ENCODE data around the gene TBC1D16. TPM values are rescaled to one million over a fixed set of nuclear protein-coding genes. Genes with fewer than 3 reads are reported as not detected.
"Not testable (repeated sequence)": the region's sequence is repeated elsewhere in the genome, so short reads cannot be mapped to it uniquely, and the experiment has no call there.

TBC1D16 gene
- total RNA-seq, 2 donors from 2014 or later, result 45.9 to 52.1 TPM

DNA sequence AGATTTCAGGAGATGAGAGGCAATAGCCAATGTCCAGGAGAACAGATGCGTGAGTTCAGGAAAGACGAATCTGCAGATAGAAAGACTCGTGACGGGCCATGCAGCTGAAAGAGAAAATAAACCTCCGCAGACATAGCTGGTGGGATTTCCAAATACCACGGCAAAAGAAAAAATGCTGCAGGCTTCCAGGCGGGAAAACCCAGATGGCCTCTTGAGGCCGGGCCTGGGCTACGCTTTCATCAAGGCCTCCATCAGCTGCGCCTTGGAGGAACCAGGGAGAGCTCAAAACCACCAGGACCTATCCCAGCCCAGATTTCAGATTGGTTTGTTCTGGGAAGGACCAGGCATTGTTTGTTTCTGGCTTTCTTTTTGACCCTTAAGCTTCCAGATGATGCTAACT, 17.4 kb upstream of the TBC1D16 start:
- ATAC-seq (ENCODE audit: insufficient number of reproducible peaks, low FRiP score, low read depth) (no peak), DNase-seq (ENCODE audit: low spot score) (no peak)
- Histone ChIP-seq H3K4me1 (ENCODE audit: control insufficient read depth in 1 of 2, low read depth in 2 of 2) (no peaks in the 10 kb centered on the region), H3K27ac (no peak overlapping the region), H3K9me3 (no peaks in the 10 kb centered on the region), H3K27me3 (replicated peaks; ENCODE audit: insufficient read depth) (no peaks in the 10 kb centered on the region), H3K4me3 (no peak overlapping the region), H3K36me3 (peaks cover 7% of the 10 kb centered on the region)
- TF ChIP-seq, protein P1, sequence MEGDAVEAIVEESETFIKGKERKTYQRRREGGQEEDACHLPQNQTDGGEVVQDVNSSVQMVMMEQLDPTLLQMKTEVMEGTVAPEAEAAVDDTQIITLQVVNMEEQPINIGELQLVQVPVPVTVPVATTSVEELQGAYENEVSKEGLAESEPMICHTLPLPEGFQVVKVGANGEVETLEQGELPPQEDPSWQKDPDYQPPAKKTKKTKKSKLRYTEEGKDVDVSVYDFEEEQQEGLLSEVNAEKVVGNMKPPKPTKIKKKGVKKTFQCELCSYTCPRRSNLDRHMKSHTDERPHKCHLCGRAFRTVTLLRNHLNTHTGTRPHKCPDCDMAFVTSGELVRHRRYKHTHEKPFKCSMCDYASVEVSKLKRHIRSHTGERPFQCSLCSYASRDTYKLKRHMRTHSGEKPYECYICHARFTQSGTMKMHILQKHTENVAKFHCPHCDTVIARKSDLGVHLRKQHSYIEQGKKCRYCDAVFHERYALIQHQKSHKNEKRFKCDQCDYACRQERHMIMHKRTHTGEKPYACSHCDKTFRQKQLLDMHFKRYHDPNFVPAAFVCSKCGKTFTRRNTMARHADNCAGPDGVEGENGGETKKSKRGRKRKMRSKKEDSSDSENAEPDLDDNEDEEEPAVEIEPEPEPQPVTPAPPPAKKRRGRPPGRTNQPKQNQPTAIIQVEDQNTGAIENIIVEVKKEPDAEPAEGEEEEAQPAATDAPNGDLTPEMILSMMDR (IDR thresholded peaks at IDR 0.05), result no peak

DNA sequence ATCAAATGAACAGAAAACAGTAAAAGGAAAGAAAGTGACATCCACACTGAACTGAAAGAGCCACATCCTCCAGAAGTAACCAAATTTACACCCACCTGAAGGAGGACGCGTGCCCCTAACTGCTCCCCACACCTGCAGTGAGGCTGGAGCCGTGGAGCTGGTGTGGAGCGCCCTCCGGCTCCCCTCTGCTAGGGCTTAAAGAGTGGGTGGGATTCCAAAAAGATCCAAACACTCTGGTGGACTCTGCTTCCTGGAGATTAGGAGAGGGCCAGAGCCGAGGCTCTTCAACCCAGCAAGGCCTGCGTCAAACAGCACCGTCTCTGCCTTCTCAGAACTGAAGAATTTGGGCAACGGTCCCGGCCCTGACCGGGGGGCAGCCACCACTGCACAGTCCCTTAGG, 16.0 kb upstream of the TBC1D16 start:
- Histone ChIP-seq H3K4me3 (no peak overlapping the region), H3K36me3 (peaks cover 7% of the 10 kb centered on the region), H3K9me3 (no peaks in the 10 kb centered on the region), H3K27ac (no peak overlapping the region), H3K27me3 (replicated peaks; ENCODE audit: insufficient read depth) (no peaks in the 10 kb centered on the region), H3K4me1 (ENCODE audit: control insufficient read depth in 1 of 2, low read depth in 2 of 2) (no peaks in the 10 kb centered on the region)
- TF ChIP-seq, protein P1 (IDR thresholded peaks at IDR 0.05), result no peak
- DNase-seq (ENCODE audit: low spot score) (no peak), ATAC-seq (ENCODE audit: insufficient number of reproducible peaks, low FRiP score, low read depth) (no peak)

DNA sequence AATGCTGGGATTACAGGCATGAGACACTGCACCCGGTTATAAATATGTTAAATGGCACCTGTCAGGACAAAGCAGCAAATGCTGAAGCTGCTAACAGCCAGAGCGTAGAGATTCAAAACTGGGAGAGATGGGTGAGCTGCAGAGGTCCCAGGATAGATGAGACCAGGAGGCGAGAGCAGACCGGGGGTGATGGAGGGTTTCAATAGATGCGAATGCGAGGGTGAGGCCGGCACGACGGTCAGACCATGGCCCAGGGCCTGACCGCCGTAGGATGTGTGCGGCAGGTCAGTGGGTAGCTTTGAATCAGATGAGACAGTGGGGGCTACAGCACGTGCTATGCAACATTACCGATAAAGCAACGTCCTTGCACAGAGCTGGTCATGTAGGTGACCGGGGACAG, 15.0 kb upstream of the TBC1D16 start:
- ATAC-seq (ENCODE audit: insufficient number of reproducible peaks, low FRiP score, low read depth), result no peak

DNA sequence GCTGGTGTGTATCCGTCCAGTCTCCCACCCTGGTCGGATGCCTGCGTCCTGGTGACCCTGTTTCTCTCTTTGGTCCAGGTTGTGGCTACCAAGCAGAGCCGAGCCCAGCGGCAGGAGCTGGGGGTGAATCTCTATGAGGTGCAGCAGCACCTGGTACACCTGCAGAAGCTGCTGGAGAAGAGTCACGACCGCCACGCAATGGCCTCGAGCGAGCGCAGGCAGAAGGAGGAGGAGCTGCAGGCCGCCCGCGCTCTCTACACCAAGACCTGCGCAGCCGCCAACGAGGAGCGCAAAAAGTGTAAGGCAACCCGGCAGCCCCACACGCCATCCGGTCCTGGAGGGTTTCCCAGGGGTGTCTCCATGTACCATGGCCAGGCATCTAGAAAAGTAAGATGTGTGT, 14.3 kb upstream of the TBC1D16 start:
- TF ChIP-seq, protein P1 (IDR thresholded peaks at IDR 0.05), result no peak
- Histone ChIP-seq H3K36me3 (peaks cover 7% of the 10 kb centered on the region), H3K4me1 (ENCODE audit: control insufficient read depth in 1 of 2, low read depth in 2 of 2) (no peaks in the 10 kb centered on the region), H3K9me3 (no peaks in the 10 kb centered on the region), H3K4me3 (no peak overlapping the region), H3K27me3 (replicated peaks; ENCODE audit: insufficient read depth) (no peaks in the 10 kb centered on the region), H3K27ac (no peak overlapping the region)
- DNase-seq (ENCODE audit: low spot score) (no peak), ATAC-seq (ENCODE audit: insufficient number of reproducible peaks, low FRiP score, low read depth) (no peak)

More for the DNA sequence above, 15.0 kb upstream of the TBC1D16 start:
- TF ChIP-seq, protein P1 (IDR thresholded peaks at IDR 0.05), result no peak
- Histone ChIP-seq H3K4me1 (ENCODE audit: control insufficient read depth in 1 of 2, low read depth in 2 of 2) (no peaks in the 10 kb centered on the region), H3K27me3 (replicated peaks; ENCODE audit: insufficient read depth) (no peaks in the 10 kb centered on the region), H3K9me3 (no peaks in the 10 kb centered on the region), H3K4me3 (no peak overlapping the region), H3K27ac (no peak overlapping the region), H3K36me3 (peaks cover 7% of the 10 kb centered on the region)
- no peak for DNase-seq (ENCODE audit: low spot score)

DNA sequence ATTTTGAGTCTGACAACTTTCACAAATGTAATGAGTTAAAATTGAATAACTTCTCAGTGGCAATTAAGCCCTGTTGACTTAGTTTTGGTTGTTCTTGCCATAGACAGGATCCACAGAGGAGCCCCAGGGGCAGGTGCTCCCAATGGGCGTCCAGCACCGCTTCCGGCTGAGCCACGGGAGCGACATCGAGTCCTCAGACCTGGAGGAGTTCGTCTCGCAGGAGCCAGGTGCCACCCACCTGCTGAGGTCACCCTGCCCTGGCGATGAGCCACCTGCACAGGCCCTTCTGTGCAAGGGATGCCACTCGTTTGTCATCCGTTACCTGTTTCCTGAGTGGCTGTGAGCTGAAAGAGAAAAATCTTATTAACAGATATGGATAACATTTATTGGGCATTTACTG, 11.5 kb upstream of the TBC1D16 start:
- Histone ChIP-seq H3K4me1 (ENCODE audit: control insufficient read depth in 1 of 2, low read depth in 2 of 2) (no peaks in the 10 kb centered on the region), H3K36me3 (peaks cover 7% of the 10 kb centered on the region), H3K9me3 (no peaks in the 10 kb centered on the region), H3K27ac (no peak overlapping the region), H3K4me3 (no peak overlapping the region), H3K27me3 (replicated peaks; ENCODE audit: insufficient read depth) (no peaks in the 10 kb centered on the region)
- ATAC-seq (ENCODE audit: insufficient number of reproducible peaks, low FRiP score, low read depth) (no peak), DNase-seq (ENCODE audit: low spot score) (no peak)
- TF ChIP-seq, protein P1 (IDR thresholded peaks at IDR 0.05), result no peak

DNA sequence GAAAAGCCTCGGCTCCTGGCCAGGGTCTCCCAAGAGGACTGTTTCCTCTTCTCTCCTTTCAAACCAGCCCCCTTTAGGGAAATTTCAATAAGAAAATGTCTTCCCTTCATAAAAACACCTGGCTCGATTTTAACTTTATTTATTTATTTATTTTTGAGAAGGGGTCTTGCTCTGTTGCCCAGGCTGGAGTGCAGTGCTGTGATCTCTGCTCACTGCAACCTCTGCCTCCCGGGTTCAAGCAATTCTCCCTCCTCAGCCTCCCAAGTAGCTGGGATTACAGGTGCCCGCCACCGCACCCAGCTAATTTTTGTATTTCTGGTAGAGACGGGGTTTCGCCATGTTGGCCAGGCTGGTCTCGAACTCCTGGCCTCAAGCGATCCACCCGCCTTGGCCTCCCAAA, 11.0 kb upstream of the TBC1D16 start:
- not testable (repeated sequence) for H3K36me3 ChIP-seq; ATAC-seq (ENCODE audit: insufficient number of reproducible peaks, low FRiP score, low read depth)

More for the DNA sequence above, 11.0 kb upstream of the TBC1D16 start:
- H3K27me3 ChIP-seq (replicated peaks; ENCODE audit: insufficient read depth); DNase-seq (ENCODE audit: low spot score); H3K27ac ChIP-seq; H3K4me3 ChIP-seq; H3K4me1 ChIP-seq (ENCODE audit: control insufficient read depth in 1 of 2, low read depth in 2 of 2); H3K9me3 ChIP-seq: not testable (repeated sequence)

All from thoracic aorta (tissue), 2 donors.